AG04449 (cell line): ENCODE measurements around the gene TCF15.

Source experiments
- CTCF ChIA-PET: fragments of 350-600 bp; formaldehyde crosslinking; extraction: SDS; loops from one replicate; lab custom pipeline; 2021; ENCODE audit warnings: antibody characterized with exemption; lab: Yijun Ruan, JAX
- POLR2A ChIA-PET: fragments of 400-600, 350-600 bp; formaldehyde crosslinking; extraction: SDS; loops from one replicate; lab custom pipeline; 2020; ENCODE audit warnings: antibody characterized with exemption, inconsistent platforms; lab: Yijun Ruan, JAX
- DNase-seq: peaks from one replicate; pipeline ENCODE4 v3.0.0-alpha.2; 2010; ENCODE audit warnings: low read depth, low spot score
- H3K4me3 ChIP-seq: 2 replicates; pipeline ENCODE4 v1.5.1; 2011; ENCODE audit warnings: low read depth, mild to moderate bottlenecking, control low read depth, low read length
- CTCF ChIP-seq: IDR thresholded peaks from one replicate; pipeline ENCODE4 v1.5.1; 2011; ENCODE audit warnings: mild to moderate bottlenecking, moderate library complexity, low read length, control low read depth, inconsistent platforms; ENCODE audit not compliant: insufficient read depth; ENCODE audit errors: missing control alignments

Gene TCF15

GRCh38 chr20:625360-625932 lies 15.3 kb upstream of the TCF15 start:
- ChIA-PET POLR2A (no interaction called here), CTCF (interaction anchor here (1.6 kb wide), 1 partner anchor 42 kb away, joined by 5 read pairs; no protein-coding TSS in a partner anchor)
- no peak for DNase-seq
- H3K4me3 ChIP-seq = no peak overlapping the region
- TF ChIP-seq CTCF = no peak

- H3K4me3 ChIP-seq = no peak overlapping the region
- POLR2A ChIA-PET = no interaction called here
- TF ChIP-seq CTCF = no peak
- no peak for DNase-seq
- CTCF ChIA-PET = interaction anchor here (1.2 to 1.6 kb wide), 3 partner anchors 22 to 44 kb away, joined by 3 to 5 read pairs (median 5); no protein-coding TSS in a partner anchor
Measured at GRCh38 chr20:623704-624103, 13.6 kb upstream of the TCF15 start.

- no peak for TF ChIP-seq CTCF
- CTCF ChIA-PET = interaction anchor here (1.2 to 1.6 kb wide), 3 partner anchors 22 to 44 kb away, joined by 3 to 5 read pairs (median 5); no protein-coding TSS in a partner anchor
- no peak overlapping the region for H3K4me3 ChIP-seq
- DNase-seq = no peak
- POLR2A ChIA-PET = no interaction called here
Measured at GRCh38 chr20:623021-623420, 12.9 kb upstream of the TCF15 start.

GRCh38 chr20:622161-622560 lies 12.1 kb upstream of the TCF15 start:
- H3K4me3 ChIP-seq = no peak overlapping the region
- TF ChIP-seq CTCF = no peak
- ChIA-PET POLR2A (no interaction called here), CTCF (interaction anchor here (1.3 kb wide), 1 partner anchor 23 kb away, joined by 6 read pairs; no protein-coding TSS in a partner anchor)
- DNase-seq = no peak

GRCh38 chr20:621125-621756 lies 11.1 kb upstream of the TCF15 start:
- TF ChIP-seq CTCF = no peak
- H3K4me3 ChIP-seq = no peak overlapping the region
- CTCF ChIA-PET = interaction anchor here (1.3 to 1.4 kb wide), 2 partner anchors 24 to 118 kb away, joined by 4 to 6 read pairs; no protein-coding TSS in a partner anchor
- POLR2A ChIA-PET = no interaction called here
- DNase-seq = peak; percentile 4

- ChIA-PET CTCF (interaction anchor here (1.3 to 1.4 kb wide), 2 partner anchors 25 to 119 kb away, joined by 4 read pairs; no protein-coding TSS in a partner anchor), POLR2A (no interaction called here)
- no peak overlapping the region for H3K4me3 ChIP-seq
- no peak for DNase-seq
- TF ChIP-seq CTCF = no peak
Measured at GRCh38 chr20:620246-620645, 10.1 kb upstream of the TCF15 start.
